Esophagus muscularis mucosa (tissue), 4 donors: ENCODE data around the gene MAGI1. TPM values are rescaled to one million over a fixed set of nuclear protein-coding genes. Genes with fewer than 3 reads are reported as not detected.
"Not testable (repeated sequence)": the region's sequence is repeated elsewhere in the genome, so short reads cannot be mapped to it uniquely, and the experiment has no call there.

Experiments
- DNase-seq: peaks from one replicate; pipeline ENCODE4 v3.0.0-alpha.2; 2017; ENCODE audit errors: extremely low spot score
- H3K27ac ChIP-seq, 4 donors: fragments of 200-600 bp; sonication (generic); replicated peaks in 1 of 4; 1 replicate in 3 of 4; 2 replicates in 1 of 4; pipeline ENCODE4 v1.5.1; 2016 to 2019; ENCODE audit warnings: mild to moderate bottlenecking in 1 of 4
- H3K27me3 ChIP-seq, 4 donors: fragments of 200-600 bp; sonication (generic); one replicate each; pipeline versions ENCODE4 v1.5.1 to v1.6.0; 2016 to 2019
- H3K36me3 ChIP-seq, 4 donors: fragments of 200-600 bp; sonication (generic); one replicate each; pipeline ENCODE4 v1.5.1; 2016 to 2019
- H3K4me1 ChIP-seq, 4 donors: fragments of 200-600 bp; sonication (generic); one replicate each; pipeline ENCODE4 v1.5.1; 2016 to 2019
- H3K4me3 ChIP-seq, 4 donors: fragments of 200-600 bp; sonication (generic); 1 replicate in 2 of 4; 2 replicates in 2 of 4; pipeline ENCODE4 v1.5.1; 2016 to 2019; ENCODE audit warnings: mild to moderate bottlenecking in 4 of 4, moderate library complexity in 1 of 4
- H3K9me3 ChIP-seq, 4 donors: fragments of 200-600 bp; sonication (generic); 1 replicate in 3 of 4; 2 replicates in 1 of 4; pipeline ENCODE4 v1.5.1; 2016 to 2019
- CTCF ChIP-seq, 3 experiments: fragments of 200-600 bp in 2 of 3; fragments of 450-650 bp in 1 of 3; sonication (generic) in 2 of 3; IDR thresholded peaks; one replicate each; pipeline ENCODE4 v1.5.1; 2017 to 2019; ENCODE audit warnings: antibody characterized with exemption in 3 of 3, mild to moderate bottlenecking in 2 of 3, moderate library complexity in 1 of 3
- EP300 ChIP-seq: sonication (generic); formaldehyde crosslinking; IDR thresholded peaks from one replicate; pipeline ENCODE4 v1.6.1; 2017; ENCODE audit warnings: antibody characterized with exemption
- POLR2A ChIP-seq: fragments of 450-650 bp; IDR thresholded peaks from one replicate; pipeline ENCODE4 v1.6.1; 2017; ENCODE audit warnings: antibody characterized with exemption, moderate library complexity, mild to moderate bottlenecking, low read depth
- POLR2AphosphoS5 ChIP-seq, 2 donors: sonication (generic); formaldehyde crosslinking; IDR thresholded peaks; one replicate each; pipeline ENCODE4 v1.6.1; 2017; ENCODE audit warnings: antibody characterized with exemption in 2 of 2
- WGBS: methylation state at CpG from one replicate; pipeline ENCODE4 v1.1.5; 2018; 5-methylcytosine and 5-hydroxymethylcytosine counted together
- intact Hi-C: fragments of 100-400 bp; cut with DNase I; formaldehyde crosslinking; loops from one replicate; pipeline ENCODE4 v1.15.1; 2023
- total RNA-seq, 4 donors: library from RNA; depleted of rRNA; stranded (reverse); fragments of >200 nt; gene quantifications; one replicate each; pipeline versions ENCODE4 v1.1.0 to v1.2.1, GENCODE V29; 2016

MAGI1 gene
- total RNA-seq, 4 donors from 2014 or later: 17.1 to 35.1 (median 25.2) TPM

GRCh38 chr3:65894126-65894525, 144.6 kb downstream of the MAGI1 start:
- WGBS: 100% methylated on average over 2 of the region's 2 CpGs
- Histone ChIP-seq H3K4me1 (peaks cover 5 to 14% (median 6%) of the 10 kb centered on the region in 4 donors), H3K27me3 (no peaks in the 10 kb centered on the region), H3K27ac (no peak overlapping the region), H3K36me3 (no peaks in the 10 kb centered on the region), H3K9me3 (no peaks in the 10 kb centered on the region), H3K4me3 (no peak overlapping the region)
- TF ChIP-seq POLR2AphosphoS5 (IDR thresholded peaks at IDR 0.05): no peak
- TF ChIP-seq EP300: no peak
- no peak for TF ChIP-seq CTCF (IDR thresholded peaks at IDR 0.05)
- no peak for TF ChIP-seq POLR2A
- DNase-seq: no peak
- intact Hi-C loops: loop anchor here (5.0 kb wide), 1 partner anchor 143 kb away; the partner anchor contains the start of gene MAGI1

- DNase-seq: no peak
- no peak overlapping the region for H3K27ac ChIP-seq
- H3K36me3 ChIP-seq: no peaks in the 10 kb centered on the region
- WGBS: 70% methylated on average over 2 of the region's 2 CpGs
- TF ChIP-seq EP300 (no peak), POLR2A (no peak), CTCF (IDR thresholded peaks at IDR 0.05) (no peak), POLR2AphosphoS5 (IDR thresholded peaks at IDR 0.05) (no peak)
- H3K27me3 ChIP-seq: no peaks in the 10 kb centered on the region
- no peaks in the 10 kb centered on the region for H3K9me3 ChIP-seq
- no peak overlapping the region for H3K4me3 ChIP-seq
- intact Hi-C loops: loop anchor here (5.0 kb wide), 1 partner anchor 144 kb away; the partner anchor contains the start of gene MAGI1
- H3K4me1 ChIP-seq: peaks cover 5 to 19% (median 9%) of the 10 kb centered on the region in 4 donors
Measured at GRCh38 chr3:65893631-65894030, 145.1 kb downstream of the MAGI1 start.

GRCh38 chr3:65891477-65891876, 147.2 kb downstream of the MAGI1 start:
- not testable (repeated sequence) for H3K27ac ChIP-seq, H3K27me3 ChIP-seq, H3K36me3 ChIP-seq, DNase-seq, H3K4me3 ChIP-seq, H3K9me3 ChIP-seq
- intact Hi-C loops: loop anchor here (5.0 kb wide), 1 partner anchor 146 kb away; the partner anchor contains the start of gene MAGI1
- WGBS: 92% methylated on average over 2 of the region's 2 CpGs
- H3K4me1 ChIP-seq: peaks cover 5 to 20% (median 9%) of the 10 kb centered on the region in 4 donors

GRCh38 chr3:65890328-65890727, 148.4 kb downstream of the MAGI1 start:
- intact Hi-C loops: loop anchor here (5.0 kb wide), 1 partner anchor 147 kb away; the partner anchor contains the start of gene MAGI1
- peak; percentile 19 for DNase-seq
- WGBS: 93% methylated on average over 6 of the region's 6 CpGs
- Histone ChIP-seq H3K27me3 (no peaks in the 10 kb centered on the region), H3K4me1 (peaks cover 5 to 20% (median 9%) of the 10 kb centered on the region in 4 donors), H3K4me3 (no peak overlapping the region), H3K36me3 (no peaks in the 10 kb centered on the region), H3K27ac (no peak overlapping the region), H3K9me3 (no peaks in the 10 kb centered on the region)
- TF ChIP-seq CTCF (IDR thresholded peaks at IDR 0.05): no peak
- no peak for TF ChIP-seq POLR2AphosphoS5 (IDR thresholded peaks at IDR 0.05)
- no peak for TF ChIP-seq POLR2A
- no peak for TF ChIP-seq EP300

GRCh38 chr3:65889707-65890099, 149.0 kb downstream of the MAGI1 start:
- Histone ChIP-seq H3K27ac (peak overlapping the region; percentile 31 to 57 (median 42)), H3K4me1 (peaks cover 5 to 15% (median 9%) of the 10 kb centered on the region in 4 donors), H3K9me3 (no peaks in the 10 kb centered on the region), H3K36me3 (no peaks in the 10 kb centered on the region), H3K27me3 (no peaks in the 10 kb centered on the region), H3K4me3 (no peak overlapping the region)
- 100% methylated on average over 3 of the region's 3 CpGs for WGBS
- intact Hi-C loops: loop anchor here (5.0 kb wide), 1 partner anchor 148 kb away; the partner anchor contains the start of gene MAGI1
- DNase-seq: peak; percentile 42
- TF ChIP-seq CTCF (IDR thresholded peaks at IDR 0.05) (no peak), POLR2A (no peak), POLR2AphosphoS5 (IDR thresholded peaks at IDR 0.05) (no peak), EP300 (no peak)
